H4 (cell line): Measurements from ENCODE around the gene PSEN1. TPM values are rescaled to one million over a fixed set of nuclear protein-coding genes. Genes with fewer than 3 reads are reported as not detected.

Experiments
- total RNA-seq: library from RNA; depleted of rRNA; stranded (reverse); fragments of >200 nt; shearing (Covaris generic); gene quantifications from 2 replicates; pipeline ENCODE4 v1.2.3, GENCODE V29; 2014; rRNA removed

Gene PSEN1
- total RNA-seq, 1 experiment from 2014 or later = 26.3 TPM

Other genes with a start within 250 kb of the PSEN1 start
- gene DPF3, start 242.4 kb upstream of the PSEN1 start, total RNA-seq = 0.06 and 3.2 TPM in 2 replicates
- 14.0 and 19.4 TPM in 2 replicates for gene DCAF4, start 210.0 kb upstream of the PSEN1 start, total RNA-seq
- 5.3 and 5.7 TPM in 2 replicates for gene ZFYVE1, start 109.4 kb upstream of the PSEN1 start, total RNA-seq
- gene RBM25, start 78.0 kb upstream of the PSEN1 start, total RNA-seq = 22.5 and 23.4 TPM in 2 replicates
- not detected in 2 replicates for gene PAPLN, start 101.0 kb downstream of the PSEN1 start, total RNA-seq